GM19372 (cell line): ENCODE results near the gene SENP6.
"Not testable (repeated sequence)": the region's sequence is repeated elsewhere in the genome, so short reads cannot be mapped to it uniquely, and the experiment has no call there.

Experiments used
- ATAC-seq: cut with Tn5 transposase; IDR thresholded peaks from one replicate; pipeline ENCODE4 v1.9.1; 2021; ENCODE audit warnings: mild to moderate bottlenecking, low read depth, moderate library complexity; ENCODE audit not compliant: unreplicated experiment

The SENP6 gene

GRCh38 chr6:75642311-75642710 is 40.6 kb downstream of the SENP6 start:
- no peak for ATAC-seq

GRCh38 chr6:75643173-75643572 is 41.5 kb downstream of the SENP6 start:
- no peak for ATAC-seq

- ATAC-seq: no peak
Measured at GRCh38 chr6:75656479-75656878, 54.8 kb downstream of the SENP6 start.

GRCh38 chr6:75657327-75657726 is 55.6 kb downstream of the SENP6 start:
- ATAC-seq: no peak

- no peak for ATAC-seq
Measured at GRCh38 chr6:75666592-75666991, 64.9 kb downstream of the SENP6 start.

GRCh38 chr6:75673884-75674283 is 72.2 kb downstream of the SENP6 start:
- ATAC-seq: no peak

- no peak for ATAC-seq
Measured at GRCh38 chr6:75676377-75676776, 74.7 kb downstream of the SENP6 start.

GRCh38 chr6:75682548-75682947 is 80.9 kb downstream of the SENP6 start:
- not testable (repeated sequence) for ATAC-seq

GRCh38 chr6:75683005-75683404 is 81.3 kb downstream of the SENP6 start:
- not testable (repeated sequence) for ATAC-seq

GRCh38 chr6:75687535-75687934 is 85.9 kb downstream of the SENP6 start:
- not testable (repeated sequence) for ATAC-seq

- ATAC-seq: not testable (repeated sequence)
Measured at GRCh38 chr6:75687937-75688336, 86.3 kb downstream of the SENP6 start.

GRCh38 chr6:75689576-75689975 is 87.9 kb downstream of the SENP6 start:
- no peak for ATAC-seq

GRCh38 chr6:75691012-75691411 is 89.3 kb downstream of the SENP6 start:
- no peak for ATAC-seq

GRCh38 chr6:75693534-75693933 is 91.9 kb downstream of the SENP6 start:
- ATAC-seq: no peak

GRCh38 chr6:75694406-75694805 is 92.7 kb downstream of the SENP6 start:
- no peak for ATAC-seq

- ATAC-seq: not testable (repeated sequence)
Measured at GRCh38 chr6:75708334-75708733, 106.7 kb downstream of the SENP6 start.

GRCh38 chr6:75711173-75711572 is 109.5 kb downstream of the SENP6 start:
- ATAC-seq: no peak

GRCh38 chr6:75719133-75719532 is 117.5 kb downstream of the SENP6 start:
- no peak for ATAC-seq

- no peak for ATAC-seq
Measured at GRCh38 chr6:75723382-75723781, 121.7 kb downstream of the SENP6 start.

GRCh38 chr6:75727206-75727605 is 125.5 kb downstream of the SENP6 start:
- no peak for ATAC-seq

GRCh38 chr6:75731029-75731428 is 129.3 kb downstream of the SENP6 start:
- not testable (repeated sequence) for ATAC-seq

GRCh38 chr6:75735491-75736186 is 134.0 kb downstream of the SENP6 start:
- ATAC-seq: peak; percentile 89

- ATAC-seq: no peak
Measured at GRCh38 chr6:75743971-75744370, 142.3 kb downstream of the SENP6 start.
